SK-N-SH (cell line): ENCODE measurements around the gene BAD. TPM values are rescaled to one million over a fixed set of nuclear protein-coding genes. Genes with fewer than 3 reads are reported as not detected.

Experiments
- CTCF ChIA-PET: fragments of 300-600, 350-600 bp; formaldehyde crosslinking; extraction: SDS; loops from one replicate; lab custom pipeline; 2021; lab: Yijun Ruan, JAX
- POLR2A ChIA-PET: fragments of 350-600 bp; sonication (Branson Sonifier 250); formaldehyde crosslinking; extraction: SDS; loops from one replicate; lab custom pipeline; 2020; ENCODE audit warnings: antibody characterized with exemption, inconsistent platforms; lab: Yijun Ruan, JAX
- DNase-seq: peaks from one replicate; pipeline ENCODE4 v3.0.0; 2012
- H2AFZ ChIP-seq: fragments of 200-600 bp; sonication (generic); 2 replicates; pipeline ENCODE4 v1.8.1; 2016; ENCODE audit warnings: antibody characterized with exemption, mild to moderate bottlenecking, low read depth
- H3F3A ChIP-seq: fragments of 200-600 bp; sonication (generic); replicated peaks from 2 replicates; pipeline ENCODE3; 2016; ENCODE audit warnings: antibody characterized with exemption, mild to moderate bottlenecking; ENCODE audit not compliant: insufficient read depth
- H3K27ac ChIP-seq, 2 experiments: fragments of 200-500 bp in 1 of 2; fragments of 200-600 bp in 1 of 2; sonication (Bioruptor generic) in 1 of 2; sonication (generic), shearing (Covaris generic) in 1 of 2; 2 replicates each; pipeline versions ENCODE4 v1.5.1 to v1.6.1; 2014 to 2016; ENCODE audit warnings: low read depth in 2 of 2, inconsistent platforms in 1 of 2, low read length in 1 of 2, mild to moderate bottlenecking in 1 of 2, mixed read lengths in 1 of 2
- H3K27me3 ChIP-seq: fragments of 200-600 bp; sonication (generic), shearing (Covaris generic); 2 replicates; pipeline ENCODE4 v1.6.1; 2016; ENCODE audit warnings: mixed run types; ENCODE audit not compliant: insufficient read depth
- H3K36me3 ChIP-seq, 2 experiments: fragments of 200-500 bp in 1 of 2; fragments of 200-600 bp in 1 of 2; sonication (Bioruptor generic) in 1 of 2; sonication (generic) in 1 of 2; replicated peaks in 1 of 2; 2 replicates each; pipeline versions ENCODE3 to v1.5.1; 2014 to 2016; ENCODE audit warnings: low read length in 1 of 2, mild to moderate bottlenecking in 1 of 2; ENCODE audit not compliant: insufficient read depth in 2 of 2, control insufficient read depth in 1 of 2
- H3K4me1 ChIP-seq, 2 experiments: fragments of 200-500 bp in 1 of 2; fragments of 200-600 bp in 1 of 2; sonication (Bioruptor generic) in 1 of 2; sonication (generic), shearing (Covaris generic) in 1 of 2; 2 replicates each; pipeline versions ENCODE4 v1.5.1 to v1.6.1; 2014 to 2016; ENCODE audit warnings: low read depth in 1 of 2, low read length in 1 of 2, mixed run types in 1 of 2; ENCODE audit not compliant: insufficient read depth in 2 of 2, control insufficient read depth in 1 of 2
- H3K4me2 ChIP-seq: fragments of 200-600 bp; sonication (generic), shearing (Covaris generic); 2 replicates; pipeline ENCODE4 v1.6.1; 2017; ENCODE audit warnings: mixed run types
- H3K4me3 ChIP-seq, 2 experiments: fragments of 200-500 bp in 1 of 2; fragments of 200-600 bp in 1 of 2; sonication (Bioruptor generic) in 1 of 2; sonication (generic), shearing (Covaris generic) in 1 of 2; 2 replicates each; pipeline versions ENCODE4 v1.5.1 to v1.8.1; 2014 to 2016; ENCODE audit warnings: low read depth in 2 of 2, inconsistent platforms in 1 of 2, low read length in 1 of 2, mild to moderate bottlenecking in 1 of 2, mixed read lengths in 1 of 2, moderate library complexity in 1 of 2
- H3K79me2 ChIP-seq: fragments of 200-600 bp; sonication (generic); 2 replicates; pipeline ENCODE4 v1.8.1; 2017; ENCODE audit warnings: mild to moderate bottlenecking; ENCODE audit not compliant: insufficient read depth
- H3K9ac ChIP-seq: fragments of 200-600 bp; sonication (generic); 2 replicates; pipeline ENCODE4 v1.6.1; 2017; ENCODE audit warnings: mixed run types
- H3K9me2 ChIP-seq: fragments of 200-600 bp; sonication (generic); 2 replicates; pipeline ENCODE4 v1.6.1; 2017; ENCODE audit warnings: mixed run types
- H3K9me3 ChIP-seq: fragments of 200-600 bp; sonication (generic); 2 replicates; pipeline ENCODE4 v1.6.1; 2017; ENCODE audit warnings: mixed run types, mild to moderate bottlenecking, moderate library complexity
- H4K20me1 ChIP-seq: fragments of 200-600 bp; sonication (generic); 2 replicates; pipeline ENCODE4 v1.6.1; 2017; ENCODE audit warnings: mild to moderate bottlenecking, mixed run types; ENCODE audit not compliant: insufficient read depth
- CHD2 ChIP-seq: fragments of 150-350 bp; IDR thresholded peaks from 2 replicates; pipeline ENCODE4 v1.6.1; 2018; ENCODE audit warnings: low read length; ENCODE audit not compliant: partially characterized antibody
- EP300 ChIP-seq, 2 experiments: IDR thresholded peaks; 2 replicates each; pipeline versions ENCODE4 v1.4.0 to v1.6.1; 2012; ENCODE audit warnings: borderline replicate concordance in 1 of 2, low read depth in 1 of 2, low read length in 1 of 2
- EZH2phosphoT487 ChIP-seq: fragments of 200-600 bp; sonication (generic); IDR thresholded peaks from 2 replicates; pipeline ENCODE4 v1.6.1; 2017; ENCODE audit warnings: low read depth, mixed run types, mild to moderate bottlenecking, antibody characterized with exemption, moderate library complexity, borderline replicate concordance
- FOXJ3 ChIP-seq: sonication (generic); formaldehyde crosslinking; IDR thresholded peaks from 2 replicates; pipeline ENCODE4 v1.5.1; 2020; ENCODE audit warnings: mild to moderate bottlenecking, missing genetic modification reagents
- GATA2 ChIP-seq: sonication (generic); formaldehyde crosslinking; IDR thresholded peaks from 2 replicates; pipeline ENCODE4 v1.5.0; 2020; ENCODE audit warnings: mild to moderate bottlenecking, missing genetic modification reagents
- IRF3 ChIP-seq: fragments of 150-350 bp; IDR thresholded peaks from 2 replicates; pipeline ENCODE4 v1.6.1; 2016; ENCODE audit warnings: mild to moderate bottlenecking, low read depth, low read length
- JUND ChIP-seq: IDR thresholded peaks from 2 replicates; pipeline ENCODE4 v1.4.0; 2012
- NFIC ChIP-seq: IDR thresholded peaks from 2 replicates; pipeline ENCODE4 v1.4.0; 2012; ENCODE audit warnings: borderline replicate concordance
- PBX3 ChIP-seq: IDR thresholded peaks from 2 replicates; pipeline ENCODE4; 2012
- RAD21 ChIP-seq: IDR thresholded peaks from 2 replicates; pipeline ENCODE4 v1.6.1; 2012; ENCODE audit warnings: mild to moderate bottlenecking, low read length
- RCOR1 ChIP-seq: fragments of 150-350 bp; IDR thresholded peaks from 2 replicates; pipeline ENCODE4 v1.6.1; 2017; ENCODE audit warnings: antibody characterized with exemption, low read length
- RXRA ChIP-seq: IDR thresholded peaks from 2 replicates; pipeline ENCODE4 v1.4.0; 2012; ENCODE audit warnings: low read depth, mild to moderate bottlenecking, borderline replicate concordance
- TAF1 ChIP-seq: IDR thresholded peaks from 2 replicates; pipeline ENCODE4 v1.6.1; 2012; ENCODE audit warnings: low read depth, mild to moderate bottlenecking, low read length, moderate library complexity, borderline replicate concordance
- TCF12 ChIP-seq: IDR thresholded peaks from 2 replicates; pipeline ENCODE4 v1.4.0; 2012
- TEAD4 ChIP-seq: IDR thresholded peaks from 2 replicates; pipeline ENCODE4 v1.4.0; 2012; ENCODE audit warnings: mild to moderate bottlenecking, borderline replicate concordance; ENCODE audit not compliant: insufficient read depth
- USF2 ChIP-seq: fragments of 150-350 bp; IDR thresholded peaks from 2 replicates; pipeline ENCODE4 v1.6.1; 2017; ENCODE audit warnings: antibody characterized with exemption, low read length, low read depth, borderline replicate concordance
- YY1 ChIP-seq: IDR thresholded peaks from 2 replicates; pipeline ENCODE4 v1.4.0; 2012; ENCODE audit warnings: low read depth, mild to moderate bottlenecking
- ZBTB33 ChIP-seq: IDR thresholded peaks from 2 replicates; pipeline ENCODE4 v1.4.0; 2012; ENCODE audit warnings: low read depth, borderline replicate concordance
- WGBS: methylation state at CpG from one replicate; pipeline ENCODE4 v1.1.6; 2017; ENCODE audit warnings: low lambda C conversion rate; 5-methylcytosine and 5-hydroxymethylcytosine counted together
- polyA plus RNA-seq, 3 experiments: library from polyadenylated mRNA; depleted of rRNA; stranded (reverse); fragments of >200 nt; gene quantifications; 2 replicates each; pipeline ENCODE4 v1.2.3, GENCODE V29; 2012

Gene BAD
- polyA plus RNA-seq, 1 of the 3 experiments (the other 2 are of a cell fraction) = 80.9 TPM

GRCh38 chr11:64290352-64291261 lies 6.1 kb upstream of the BAD start:
- no peaks in the 10 kb centered on the region for H3K9me3 ChIP-seq
- no peak overlapping the region for H3K9ac ChIP-seq
- H4K20me1 ChIP-seq = no peaks in the 10 kb centered on the region
- WGBS = 56% methylated on average over 6 of the region's 10 CpGs
- no peak for DNase-seq
- H3K36me3 ChIP-seq = no peaks in the 10 kb centered on the region
- peaks cover 8% of the 10 kb centered on the region; the same call in 1 of the 2 replicates for H3K79me2 ChIP-seq
- no peak for TF ChIP-seq RXRA
- no peak for TF ChIP-seq FOXJ3 (CRISPR knock-in tag)
- TF ChIP-seq RCOR1 = no peak
- TF ChIP-seq EP300 (IDR thresholded peaks at IDR 0.05; ENCODE audit: borderline replicate concordance in 1 of 2, low read depth in 1 of 2, low read length in 1 of 2) = no peak
- TF ChIP-seq YY1 = no peak
- no peak for TF ChIP-seq RAD21
- TF ChIP-seq TCF12 = no peak
- no peak for TF ChIP-seq CHD2
- no peak for TF ChIP-seq NFIC
- no peak for TF ChIP-seq TAF1
- no peak for TF ChIP-seq USF2
- TF ChIP-seq IRF3 = no peak
- TF ChIP-seq GATA2 = no peak
- TF ChIP-seq PBX3 = no peak
- TF ChIP-seq EZH2phosphoT487 = no peak
- no peak for TF ChIP-seq TEAD4
- no peak for TF ChIP-seq ZBTB33
- TF ChIP-seq JUND = no peak
- H3K4me1 ChIP-seq = peaks cover 8 to 21% of the 10 kb centered on the region in 2 experiments; a peak in 2 of 4 replicates
- peaks cover 15% of the 10 kb centered on the region for H3K27me3 ChIP-seq
- peaks cover 12% of the 10 kb centered on the region for H3F3A ChIP-seq
- H3K27ac ChIP-seq = no peak overlapping the region
- CTCF ChIA-PET = interaction anchor here (1.2 to 12.2 kb wide), 6 partner anchors 13 to 109 kb away, joined by 3 to 196 read pairs (median 10); partner anchors contain the start of genes CATSPERZ, ESRRA, PLCB3 and PRDX5
- H3K4me3 ChIP-seq = peak overlapping the region in 1 of 2 experiments; percentile 48; a peak in 1 of 4 replicates
- H3K9me2 ChIP-seq = no peaks in the 10 kb centered on the region
- no peak overlapping the region; the same call in 1 of the 2 replicates for H3K4me2 ChIP-seq
- H2AFZ ChIP-seq = no peak overlapping the region
- POLR2A ChIA-PET = interaction anchor here (0.6 to 1.5 kb wide), 2 partner anchors 27 to 109 kb away, joined by 3 read pairs; partner anchors contain the start of gene PRDX5
